Prostate gland (tissue), 2 donors: ENCODE results near the gene RXRG. TPM values are rescaled to one million over a fixed set of nuclear protein-coding genes. Genes with fewer than 3 reads are reported as not detected.

ENCODE experiments used
- DNase-seq: peaks from one replicate; pipeline ENCODE4 v3.0.0-alpha.2; 2019; ENCODE audit warnings: low spot score
- H3K27ac ChIP-seq, 2 donors: fragments of 200-600 bp; sonication (generic); 2 replicates each; pipeline ENCODE4 v1.5.1; 2017 to 2019
- H3K27me3 ChIP-seq: fragments of 200-600 bp; sonication (generic); replicated peaks from 2 replicates; pipeline ENCODE4 v1.5.1; 2019; ENCODE audit not compliant: insufficient read depth
- H3K36me3 ChIP-seq, 2 donors: fragments of 200-600 bp; sonication (generic); 1 replicate in 1 of 2; 2 replicates in 1 of 2; pipeline versions ENCODE4 v1.5.1 to v1.8.1; 2017 to 2019
- H3K4me1 ChIP-seq: fragments of 200-600 bp; sonication (generic); replicated peaks from 2 replicates; pipeline ENCODE4 v1.5.1; 2019
- H3K4me3 ChIP-seq, 2 donors: fragments of 200-600 bp; sonication (generic); 2 replicates each; pipeline ENCODE4 v1.5.1; 2017 to 2019
- H3K9me3 ChIP-seq: fragments of 200-600 bp; sonication (generic); 2 replicates; pipeline ENCODE4 v1.5.1; 2017
- CTCF ChIP-seq, 4 experiments: fragments of 200-600 bp in 2 of 4; fragments of 450-650 bp in 2 of 4; sonication (generic) in 2 of 4; IDR thresholded peaks; 1 replicate in 3 of 4; 2 replicates in 1 of 4; pipeline ENCODE4 v1.5.1; 2016 to 2019; ENCODE audit warnings: antibody characterized with exemption in 4 of 4, mild to moderate bottlenecking in 2 of 4, moderate library complexity in 2 of 4
- POLR2A ChIP-seq: fragments of 450-650 bp; IDR thresholded peaks from one replicate; pipeline ENCODE4 v1.6.1; 2016; ENCODE audit warnings: antibody characterized with exemption, mild to moderate bottlenecking
- POLR2AphosphoS5 ChIP-seq: sonication (generic); formaldehyde crosslinking; IDR thresholded peaks from one replicate; pipeline ENCODE4 v1.6.1; 2017; ENCODE audit warnings: antibody characterized with exemption
- WGBS: methylation state at CpG from one replicate; pipeline ENCODE4 v1.1.5; 2018; 5-methylcytosine and 5-hydroxymethylcytosine counted together
- intact Hi-C: fragments of 100-400 bp; cut with DNase I; formaldehyde crosslinking; loops from one replicate; pipeline ENCODE4 v1.14.2; 2022
- total RNA-seq, 2 donors: library from RNA; depleted of rRNA; stranded (reverse); fragments of >200 nt; gene quantifications; one replicate each; pipeline ENCODE4 v1.1.0, GENCODE V29; 2016

RXRG gene
- total RNA-seq, 2 donors from 2014 or later, result 0.14 to 1.4 TPM

- 64% methylated on average over 5 of the region's 5 CpGs for WGBS
- Histone ChIP-seq H3K4me3 (no peak overlapping the region), H3K36me3 (no peaks in the 10 kb centered on the region), H3K27me3 (no peaks in the 10 kb centered on the region), H3K27ac (no peak overlapping the region), H3K4me1 (no peaks in the 10 kb centered on the region), H3K9me3 (no peaks in the 10 kb centered on the region)
- DNase-seq, result no peak
- TF ChIP-seq POLR2AphosphoS5 (no peak), POLR2A (no peak), CTCF (IDR thresholded peaks at IDR 0.05) (no peak)
- intact Hi-C loops, result no loop called here
Measured at GRCh38 chr1:165383599-165384405, 61.1 kb downstream of the RXRG start.

DNA sequence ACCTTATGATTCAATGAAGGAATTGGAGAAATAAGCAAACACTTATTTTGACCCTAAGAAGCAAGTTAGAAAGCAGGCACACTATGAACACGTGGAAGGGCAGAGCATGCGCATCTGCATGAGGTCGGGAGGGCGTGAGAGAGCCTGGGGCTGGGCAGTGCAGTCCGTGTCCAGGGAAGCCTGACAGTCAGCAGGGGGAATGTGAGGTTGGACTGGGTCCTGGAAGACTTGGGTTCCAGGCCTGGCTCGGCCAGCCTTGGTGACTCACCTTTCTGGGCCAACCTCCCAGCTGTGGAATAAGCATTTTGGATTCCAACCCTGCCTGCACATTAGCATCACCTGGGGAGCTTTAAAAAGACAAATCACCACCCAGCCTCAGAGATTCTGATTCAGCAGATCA is 61.9 kb downstream of the RXRG start:
- no peak overlapping the region for H3K27ac ChIP-seq

DNA sequence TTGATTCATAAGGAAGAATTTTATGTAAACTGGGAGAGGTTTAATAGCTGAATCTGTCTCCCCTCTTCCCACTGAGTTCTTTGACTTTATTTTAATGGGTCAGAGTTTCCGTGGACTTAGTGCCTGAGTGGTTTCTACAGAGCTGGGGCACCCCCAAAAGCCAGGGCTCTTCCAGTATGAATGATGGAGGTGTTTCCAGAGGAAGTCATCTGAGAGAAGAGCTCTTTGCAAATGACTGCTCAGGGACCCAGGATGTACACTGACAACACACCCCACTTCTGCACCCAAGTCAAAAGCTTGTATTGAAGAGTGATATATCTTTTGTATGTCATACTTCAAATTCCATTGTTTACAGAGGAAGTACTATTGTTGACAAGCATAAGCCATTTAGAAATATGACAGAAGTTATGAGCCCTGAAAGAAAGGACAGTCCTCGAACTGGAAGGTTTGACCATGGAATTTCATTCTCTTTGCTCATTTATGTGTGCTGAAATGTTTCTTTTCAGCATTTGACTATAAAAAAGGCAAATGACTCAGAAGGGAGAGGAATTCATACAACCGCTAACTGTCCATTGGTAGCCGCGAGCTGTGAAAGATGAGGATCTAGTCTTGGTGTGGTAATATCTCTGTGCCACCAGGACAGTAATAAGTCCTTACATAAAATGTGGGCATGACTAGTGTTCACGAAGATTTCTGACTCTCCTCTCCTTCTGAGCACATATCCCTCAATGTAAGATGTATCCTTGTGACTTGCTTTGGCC is 63.0 kb downstream of the RXRG start:
- Histone ChIP-seq H3K4me1 (no peaks in the 10 kb centered on the region), H3K27ac (no peak overlapping the region), H3K9me3 (no peaks in the 10 kb centered on the region), H3K36me3 (no peaks in the 10 kb centered on the region), H3K27me3 (no peaks in the 10 kb centered on the region), H3K4me3 (no peak overlapping the region)
- WGBS, result 85% methylated on average over 6 of the region's 6 CpGs
- no peak for TF ChIP-seq POLR2A
- no peak for TF ChIP-seq POLR2AphosphoS5
- TF ChIP-seq CTCF (IDR thresholded peaks at IDR 0.05), result no peak
- intact Hi-C loops, result no loop called here
- no peak for DNase-seq

More for the DNA sequence above, 61.9 kb downstream of the RXRG start:
- intact Hi-C loops, result no loop called here
- no peak for TF ChIP-seq POLR2A
- peak; percentile 36 for TF ChIP-seq POLR2AphosphoS5
- Histone ChIP-seq H3K4me1 (no peaks in the 10 kb centered on the region), H3K9me3 (no peaks in the 10 kb centered on the region), H3K27me3 (no peaks in the 10 kb centered on the region), H3K4me3 (no peak overlapping the region), H3K36me3 (no peaks in the 10 kb centered on the region)
- 45% methylated on average over 6 of the region's 6 CpGs for WGBS
- peak; percentile 42 for DNase-seq

DNA sequence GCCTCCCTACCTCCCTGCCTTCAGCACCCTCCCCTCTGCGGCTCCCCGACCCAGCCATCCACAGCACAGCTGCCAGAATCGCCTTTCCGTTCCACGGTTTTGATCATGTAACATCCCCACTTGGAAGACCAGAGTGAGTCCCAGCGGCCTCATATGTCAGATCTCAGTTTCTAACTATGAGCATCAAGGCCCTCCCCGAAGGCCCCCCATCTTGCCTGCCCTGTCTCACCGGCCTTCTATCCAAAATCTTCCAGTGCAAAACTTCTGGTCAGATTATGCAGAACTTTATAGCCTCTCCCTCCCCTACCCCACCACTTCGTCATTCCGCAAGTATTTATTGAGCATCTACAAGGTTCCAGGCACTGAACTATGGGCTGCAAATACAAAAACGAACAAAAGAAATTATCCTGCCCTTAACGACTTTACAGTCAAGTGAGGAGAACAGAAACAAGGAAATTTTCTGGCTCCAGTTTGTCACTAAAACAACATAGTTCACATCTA is 68.1 kb downstream of the RXRG start:
- H3K4me1 ChIP-seq, result peaks cover 4% of the 10 kb centered on the region
- peak overlapping the region in 1 of 2 donors; percentile 35 for H3K4me3 ChIP-seq
- H3K27me3 ChIP-seq, result no peaks in the 10 kb centered on the region
- TF ChIP-seq POLR2AphosphoS5 (no peak), POLR2A (no peak), CTCF (IDR thresholded peaks at IDR 0.05) (no peak)
- intact Hi-C loops, result no loop called here
- no peaks in the 10 kb centered on the region for H3K36me3 ChIP-seq
- H3K27ac ChIP-seq, result peak overlapping the region; percentile 78 to 86
- 14% methylated on average over 12 of the region's 12 CpGs for WGBS
- no peaks in the 10 kb centered on the region for H3K9me3 ChIP-seq
- no peak for DNase-seq

DNA sequence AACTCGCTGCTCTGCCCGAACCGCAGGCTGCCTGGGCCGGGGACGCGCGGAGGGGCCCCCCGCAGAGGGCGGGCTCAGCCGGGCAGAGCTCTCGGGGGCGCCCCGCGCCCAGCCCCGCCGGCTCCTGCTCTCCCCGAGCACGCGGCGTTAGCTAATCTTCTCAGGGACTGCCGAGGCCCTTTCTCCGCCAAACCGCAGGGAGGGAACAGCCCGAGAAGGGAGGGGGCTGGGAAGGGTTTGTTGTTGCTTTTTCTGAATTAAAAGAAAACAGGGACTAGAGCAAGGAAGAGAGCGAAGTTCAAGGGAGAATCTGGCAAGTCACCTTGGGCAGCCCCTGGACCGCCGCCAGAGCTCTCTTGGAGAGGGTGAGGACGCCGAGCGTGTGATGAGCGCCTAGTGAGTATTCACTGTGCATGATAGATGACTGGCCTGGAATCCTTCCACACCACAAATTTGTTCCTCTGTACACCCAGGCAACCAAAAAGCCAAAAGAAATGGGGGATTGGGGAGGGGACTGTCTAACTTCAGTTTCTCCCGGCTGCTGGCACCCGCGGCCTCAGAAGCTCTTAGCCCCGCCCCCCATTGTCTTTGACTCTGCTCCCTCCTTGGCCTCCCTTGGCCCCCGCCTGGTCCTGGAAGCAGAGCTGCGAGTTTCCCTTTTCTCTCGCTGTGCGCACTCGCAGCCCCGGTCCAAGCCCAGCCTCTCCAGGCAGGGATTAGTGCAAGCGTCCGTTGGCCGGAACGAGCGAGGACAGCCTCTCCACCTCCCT is 68.7 kb downstream of the RXRG start:
- 0% methylated on average over 46 of the region's 46 CpGs for WGBS
- Histone ChIP-seq H3K9me3 (no peaks in the 10 kb centered on the region), H3K27ac (peak overlapping the region; percentile 78 to 86), H3K4me3 (peak overlapping the region; percentile 26 to 35), H3K36me3 (no peaks in the 10 kb centered on the region), H3K4me1 (peaks cover 4% of the 10 kb centered on the region), H3K27me3 (no peaks in the 10 kb centered on the region)
- DNase-seq, result peak; percentile 84
- intact Hi-C loops, result no loop called here
- TF ChIP-seq POLR2AphosphoS5 (peak; percentile 45), CTCF (IDR thresholded peaks at IDR 0.05) (no peak)
